HCT116 (cell line): ENCODE data around the gene SHC4. TPM values are rescaled to one million over a fixed set of nuclear protein-coding genes. Genes with fewer than 3 reads are reported as not detected.

Experiments used
- ATAC-seq: fragments of 200-7000 bp; cut with Tn5 transposase; 2 replicates; pipeline ENCODE4 v1.9.1; 2020; ENCODE audit warnings: mild to moderate bottlenecking, moderate library complexity
- BruUV-seq: library from RNA; stranded (reverse); fragments of 400-500 nt; replicated peaks from 2 replicates; lab custom pipeline; 2021; lab: Mats Ljungman, UMichigan
- CTCF ChIA-PET: fragments of 300-600 bp; sonication (Branson Sonifier 250); formaldehyde crosslinking; loops from one replicate; lab custom pipeline; 2021; ENCODE audit warnings: antibody characterized with exemption; lab: Charles Lee
- POLR2A ChIA-PET: fragments of 300-600, 350-600 bp; sonication (Branson Sonifier 250); formaldehyde crosslinking; loops from one replicate; lab custom pipeline; 2021; ENCODE audit warnings: antibody characterized with exemption; lab: Charles Lee
- RAD21 ChIA-PET, 2 experiments: fragments of 300-600 bp; sonication (Branson Sonifier 250); formaldehyde crosslinking; loops; one replicate each; lab custom pipeline; 2023; ENCODE audit warnings: low total read pairs in 2 of 2; ENCODE audit not compliant: uncharacterized antibody in 2 of 2, unreplicated experiment in 2 of 2, low non-redundant PET in 1 of 2; lab: Charles Lee
- DNase-seq: peaks from one replicate; pipeline ENCODE4 v3.0.0-alpha.2; 2010; ENCODE audit warnings: low read depth, low spot score
- H2AFZ ChIP-seq: fragments of 200-600 bp; shearing (Covaris generic), sonication (generic); 2 replicates; pipeline ENCODE4 v1.6.1; 2017; ENCODE audit warnings: low read depth, mixed run types, mixed read lengths, antibody characterized with exemption, low read length; ENCODE audit not compliant: poor library complexity, severe bottlenecking
- H3K27ac ChIP-seq: 2 replicates; pipeline ENCODE4 v1.5.1; 2012; ENCODE audit warnings: low read depth, low read length
- H3K27me3 ChIP-seq: fragments of 200-600 bp; sonication (generic); 2 replicates; pipeline ENCODE4 v1.6.1; 2016; ENCODE audit warnings: mixed run types, low read length, mixed read lengths; ENCODE audit not compliant: insufficient read depth
- H3K36me3 ChIP-seq, 2 experiments: fragments of 200-500 bp in 1 of 2; fragments of 200-600 bp in 1 of 2; sonication (Bioruptor generic) in 1 of 2; sonication (generic) in 1 of 2; 2 replicates each; pipeline versions ENCODE4 v1.5.1 to v1.6.1; 2014 to 2016; ENCODE audit warnings: low read length in 2 of 2, inconsistent platforms in 1 of 2, mixed read lengths in 1 of 2, mixed run types in 1 of 2; ENCODE audit not compliant: insufficient read depth in 2 of 2, control insufficient read depth in 1 of 2
- H3K4me1 ChIP-seq, 2 experiments: fragments of 200-600 bp in 1 of 2; sonication (generic) in 1 of 2; 2 replicates each; pipeline versions ENCODE4 v1.5.1 to v1.6.1; 2012 to 2017; ENCODE audit warnings: low read length in 2 of 2, inconsistent platforms in 1 of 2, mild to moderate bottlenecking in 1 of 2, mixed read lengths in 1 of 2, mixed run types in 1 of 2, moderate library complexity in 1 of 2; ENCODE audit not compliant: insufficient read depth in 2 of 2, control insufficient read depth in 1 of 2
- H3K4me2 ChIP-seq: fragments of 200-600 bp; sonication (generic); 2 replicates; pipeline ENCODE4 v1.6.1; 2017; ENCODE audit warnings: mixed run types, low read length, mixed read lengths
- H3K4me3 ChIP-seq, 2 experiments: fragments of 200-600 bp in 1 of 2; sonication (generic) in 1 of 2; replicated peaks in 1 of 2; 2 replicates each; pipeline ENCODE4 v1.5.1; 2011 to 2016; ENCODE audit warnings: low read length in 2 of 2, control low read depth in 1 of 2, low read depth in 1 of 2, mild to moderate bottlenecking in 1 of 2, mixed read lengths in 1 of 2, mixed run types in 1 of 2
- H3K79me2 ChIP-seq: fragments of 200-600 bp; sonication (generic); 2 replicates; pipeline ENCODE4 v1.6.1; 2017; ENCODE audit warnings: mild to moderate bottlenecking, mixed run types, low read length, moderate library complexity, mixed read lengths; ENCODE audit not compliant: insufficient read depth
- H3K9ac ChIP-seq: fragments of 200-600 bp; sonication (generic); 2 replicates; pipeline ENCODE4 v1.6.1; 2016; ENCODE audit warnings: low read length, mixed read lengths
- H3K9me2 ChIP-seq: fragments of 200-600 bp; sonication (generic), shearing (Covaris generic); 2 replicates; pipeline ENCODE4 v1.6.1; 2017; ENCODE audit warnings: mixed run types, mild to moderate bottlenecking, moderate library complexity; ENCODE audit not compliant: insufficient read depth
- H3K9me3 ChIP-seq, 2 experiments: fragments of 200-500 bp in 1 of 2; fragments of 200-600 bp in 1 of 2; sonication (Bioruptor generic) in 1 of 2; sonication (generic) in 1 of 2; 2 replicates each; pipeline ENCODE4 v1.6.1; 2014 to 2017; ENCODE audit warnings: low read length in 2 of 2, mixed read lengths in 2 of 2, inconsistent platforms in 1 of 2, low read depth in 1 of 2, mild to moderate bottlenecking in 1 of 2, mixed run types in 1 of 2, moderate library complexity in 1 of 2; ENCODE audit not compliant: control insufficient read depth in 1 of 2, insufficient read depth in 1 of 2
- H4K20me1 ChIP-seq: fragments of 200-600 bp; sonication (generic), shearing (Covaris generic); 2 replicates; pipeline ENCODE4 v1.6.1; 2017; ENCODE audit warnings: mixed run types, mild to moderate bottlenecking, moderate library complexity; ENCODE audit not compliant: insufficient read depth
- ATF3 ChIP-seq: IDR thresholded peaks from 2 replicates; pipeline ENCODE4 v1.6.1; 2012
- EGR1 ChIP-seq: IDR thresholded peaks from 2 replicates; pipeline ENCODE4 v1.6.1; 2012; ENCODE audit warnings: low read depth
- EZH2 ChIP-seq: fragments of 200-600 bp; sonication (generic); IDR thresholded peaks from 2 replicates; pipeline ENCODE4 v1.6.1; 2017; ENCODE audit warnings: antibody characterized with exemption, mixed run types
- EZH2phosphoT487 ChIP-seq: fragments of 200-600 bp; IDR thresholded peaks from 2 replicates; pipeline ENCODE4 v1.6.1; 2018; ENCODE audit warnings: antibody characterized with exemption, borderline replicate concordance
- FOSL1 ChIP-seq: IDR thresholded peaks from 2 replicates; pipeline ENCODE4 v1.6.1; 2012; ENCODE audit warnings: low read depth
- JUND ChIP-seq: IDR thresholded peaks from 2 replicates; pipeline ENCODE4 v1.6.1; 2012
- MAX ChIP-seq: IDR thresholded peaks from 2 replicates; pipeline ENCODE4 v1.6.1; 2012
- POLR2A ChIP-seq: IDR thresholded peaks from 2 replicates; pipeline ENCODE4 v1.7.0; 2011; ENCODE audit warnings: borderline replicate concordance; ENCODE audit not compliant: insufficient read depth, insufficient read length; ENCODE audit errors: extremely low read depth
- POLR2AphosphoS5 ChIP-seq: IDR thresholded peaks from 2 replicates; pipeline ENCODE4 v1.6.1; 2011; ENCODE audit warnings: mild to moderate bottlenecking, low read depth, low read length, moderate library complexity
- RAD21 ChIP-seq: IDR thresholded peaks from 2 replicates; pipeline ENCODE4 v1.6.1; 2012; ENCODE audit warnings: low read depth, mild to moderate bottlenecking
- REST ChIP-seq: IDR thresholded peaks from 2 replicates; pipeline ENCODE4 v1.6.1; 2012; ENCODE audit warnings: low read depth
- SIN3A ChIP-seq: IDR thresholded peaks from 2 replicates; pipeline ENCODE4 v1.6.1; 2012; ENCODE audit warnings: low read depth
- SRF ChIP-seq: IDR thresholded peaks from 2 replicates; pipeline ENCODE4 v1.6.1; 2012; ENCODE audit warnings: low read depth
- YY1 ChIP-seq: IDR thresholded peaks from 2 replicates; pipeline ENCODE4 v1.6.1; 2011; ENCODE audit warnings: low read length, low read depth, moderate library complexity, mild to moderate bottlenecking; ENCODE audit not compliant: insufficient replicate concordance; ENCODE audit errors: extremely low read depth
- ZBTB33 ChIP-seq: IDR thresholded peaks from 2 replicates; pipeline ENCODE4 v1.6.1; 2011; ENCODE audit warnings: mild to moderate bottlenecking, low read length, moderate library complexity; ENCODE audit not compliant: insufficient replicate concordance; ENCODE audit errors: extremely low read depth
- ZFX ChIP-seq: fragments of 450-650 bp; IDR thresholded peaks from 2 replicates; pipeline ENCODE4 v1.6.1; 2017
- ZNF274 ChIP-seq: fragments of 200-500 bp; sonication (Bioruptor generic); IDR thresholded peaks from 2 replicates; pipeline ENCODE4 v1.6.1; 2014; ENCODE audit warnings: mild to moderate bottlenecking, low read depth, low read length, inconsistent platforms
- intact Hi-C: fragments of 100-400 bp; cut with micrococcal nuclease; formaldehyde crosslinking; loops from 2 replicates; pipeline ENCODE4 v1.10.0; 2022
- total RNA-seq: library from RNA; stranded (reverse); gene quantifications from one replicate; pipeline ENCODE4 v1.2.1, GENCODE V29; 2021; ENCODE audit not compliant: unreplicated experiment

SHC4 gene
- total RNA-seq, 1 experiment from 2014 or later = 0.44 TPM

GRCh38 chr15:48856942-48857341 lies 106.8 kb downstream of the SHC4 start:
- ATAC-seq = no peak

More at GRCh38 chr15:48856942-48857341, 106.8 kb downstream of the SHC4 start:
- peaks cover 8 to 12% of the 10 kb centered on the region in 2 experiments; a peak in 3 of 4 replicates for H3K4me1 ChIP-seq
- H4K20me1 ChIP-seq = no peaks in the 10 kb centered on the region
- no peak for DNase-seq
- no peak overlapping the region for H3K9ac ChIP-seq
- CTCF ChIA-PET = interaction anchor here (1.0 to 2.1 kb wide), 4 partner anchors 21 to 1288 kb away, joined by 3 to 11 read pairs (median 4); partner anchors contain the start of gene EID1
- TF ChIP-seq RAD21 (no peak), ZBTB33 (no peak), FOSL1 (no peak), ZFX (no peak), EZH2 (no peak), YY1 (no peak), ATF3 (no peak), MAX (no peak), SIN3A (no peak), ZNF274 (no peak), POLR2AphosphoS5 (no peak), JUND (no peak), EGR1 (no peak), EZH2phosphoT487 (no peak), SRF (no peak), REST (no peak), POLR2A (no peak)
- TF ChIP-seq, all 23 proteins: peak for 0
- H3K27ac ChIP-seq = no peak overlapping the region
- RAD21 ChIA-PET = no interaction called here
- intact Hi-C loops = loop anchor here (1.0 kb wide), 1 partner anchor 499 kb away; no protein-coding TSS in a partner anchor
- no peak overlapping the region for H3K4me2 ChIP-seq
- no peaks in the 10 kb centered on the region for H3K9me3 ChIP-seq
- no peaks in the 10 kb centered on the region for H3K27me3 ChIP-seq
- BruUV-seq = no TSS peak
- H3K79me2 ChIP-seq = no peaks in the 10 kb centered on the region
- H3K36me3 ChIP-seq = no peaks in the 10 kb centered on the region
- H3K4me3 ChIP-seq = no peak overlapping the region
- POLR2A ChIA-PET = no interaction called here
- no peaks in the 10 kb centered on the region for H3K9me2 ChIP-seq
- H2AFZ ChIP-seq = peak overlapping the region; percentile 39
